Thyroid gland (tissue), 4 donors: Measurements from ENCODE around the gene CLMP. TPM values are rescaled to one million over a fixed set of nuclear protein-coding genes. Genes with fewer than 3 reads are reported as not detected.
"Not testable (repeated sequence)": the region's sequence is repeated elsewhere in the genome, so short reads cannot be mapped to it uniquely, and the experiment has no call there.

Experiments used
- DNase-seq, 2 donors: peaks; one replicate each; pipeline ENCODE4 v3.0.0-alpha.2; 2019
- H3K27ac ChIP-seq, 3 donors: fragments of 200-600 bp; sonication (generic); 1 replicate in 2 of 3; 2 replicates in 1 of 3; pipeline ENCODE4 v1.5.1; 2016 to 2019; ENCODE audit warnings: mild to moderate bottlenecking in 1 of 3, moderate library complexity in 1 of 3
- H3K27me3 ChIP-seq: fragments of 200-600 bp; sonication (generic); one replicate; pipeline ENCODE4 v1.5.1; 2019
- H3K36me3 ChIP-seq, 2 donors: fragments of 200-600 bp; sonication (generic); one replicate each; pipeline ENCODE4 v1.5.1; 2016 to 2019
- H3K4me1 ChIP-seq, 2 donors: fragments of 200-600 bp; sonication (generic); one replicate each; pipeline ENCODE4 v1.5.1; 2017 to 2019
- H3K4me3 ChIP-seq, 3 donors: fragments of 200-600 bp; sonication (generic); replicated peaks in 1 of 3; 1 replicate in 2 of 3; 2 replicates in 1 of 3; pipeline ENCODE4 v1.5.1; 2016; ENCODE audit warnings: mild to moderate bottlenecking in 1 of 3
- H3K9me3 ChIP-seq: fragments of 200-600 bp; sonication (generic); one replicate; pipeline ENCODE4 v1.5.1; 2017
- CTCF ChIP-seq, 6 experiments: fragments of 200-600 bp in 3 of 6; fragments of 450-650 bp in 3 of 6; sonication (generic) in 3 of 6; IDR thresholded peaks; one replicate each; pipeline ENCODE4 v1.5.1; 2016 to 2019; ENCODE audit warnings: antibody characterized with exemption in 6 of 6, mild to moderate bottlenecking in 2 of 6, inconsistent platforms in 1 of 6, moderate library complexity in 1 of 6
- POLR2A ChIP-seq, 2 donors: fragments of 450-650 bp; IDR thresholded peaks; one replicate each; pipeline ENCODE4 v1.6.1; 2017; ENCODE audit warnings: antibody characterized with exemption in 2 of 2, mild to moderate bottlenecking in 2 of 2, moderate library complexity in 1 of 2
- WGBS, 2 donors: methylation state at CpG; one replicate each; pipeline ENCODE4 v1.1.5; 2017; 5-methylcytosine and 5-hydroxymethylcytosine counted together
- intact Hi-C: fragments of 100-400 bp; cut with DNase I; formaldehyde crosslinking; loops from one replicate; pipeline ENCODE4 v1.15.1; 2023
- total RNA-seq, 4 donors: library from RNA; depleted of rRNA; stranded (reverse); fragments of >200 nt; gene quantifications; one replicate each; pipeline ENCODE4 v1.2.3, GENCODE V29; 2016

Gene CLMP
- total RNA-seq, 4 donors from 2014 or later, result 4.9 to 13.2 (median 9.3) TPM

- H3K27ac ChIP-seq, result peak overlapping the region; percentile 40 to 50 (median 48)
- no peaks in the 10 kb centered on the region for H3K36me3 ChIP-seq
- no peaks in the 10 kb centered on the region for H3K9me3 ChIP-seq
- intact Hi-C loops, result loop anchor here (10.0 kb wide), 1 partner anchor 384 kb away; no protein-coding TSS in a partner anchor
- DNase-seq, result peak; percentile 81 to 82
- peaks cover 10 to 22% of the 10 kb centered on the region in 2 donors for H3K4me1 ChIP-seq
- 44 to 47% methylated on average over 7 of the region's 7 CpGs for WGBS, 2 donors
- TF ChIP-seq CTCF (IDR thresholded peaks at IDR 0.05) (no peak), POLR2A (IDR thresholded peaks at IDR 0.05) (no peak)
- H3K4me3 ChIP-seq, result no peak overlapping the region
- no peaks in the 10 kb centered on the region for H3K27me3 ChIP-seq
Measured at GRCh38 chr11:123100379-123101085, 94.5 kb downstream of the CLMP start.

- intact Hi-C loops, result no loop called here
- no peak overlapping the region for H3K4me3 ChIP-seq
- no peaks in the 10 kb centered on the region for H3K27me3 ChIP-seq
- TF ChIP-seq CTCF (IDR thresholded peaks at IDR 0.05) (no peak), POLR2A (IDR thresholded peaks at IDR 0.05) (no peak)
- DNase-seq, result no peak
- H3K4me1 ChIP-seq, result peaks cover 10 to 22% of the 10 kb centered on the region in 2 donors
- 86 to 87% methylated on average over 3 of the region's 3 CpGs for WGBS, 2 donors
- H3K36me3 ChIP-seq, result no peaks in the 10 kb centered on the region
- no peak overlapping the region for H3K27ac ChIP-seq
- H3K9me3 ChIP-seq, result no peaks in the 10 kb centered on the region
Measured at GRCh38 chr11:123098990-123099389, 96.1 kb downstream of the CLMP start.

GRCh38 chr11:123093739-123094138 lies 101.3 kb downstream of the CLMP start:
- TF ChIP-seq CTCF (IDR thresholded peaks at IDR 0.05), result no peak
- TF ChIP-seq POLR2A (IDR thresholded peaks at IDR 0.05), result no peak
- Histone ChIP-seq H3K27ac (no peak overlapping the region), H3K4me1 (no peaks in the 10 kb centered on the region), H3K36me3 (no peaks in the 10 kb centered on the region), H3K4me3 (no peak overlapping the region), H3K27me3 (no peaks in the 10 kb centered on the region), H3K9me3 (no peaks in the 10 kb centered on the region)
- intact Hi-C loops, result no loop called here
- WGBS, 2 donors, result 95 to 99% methylated on average over 3 of the region's 3 CpGs
- DNase-seq, result no peak

DNA sequence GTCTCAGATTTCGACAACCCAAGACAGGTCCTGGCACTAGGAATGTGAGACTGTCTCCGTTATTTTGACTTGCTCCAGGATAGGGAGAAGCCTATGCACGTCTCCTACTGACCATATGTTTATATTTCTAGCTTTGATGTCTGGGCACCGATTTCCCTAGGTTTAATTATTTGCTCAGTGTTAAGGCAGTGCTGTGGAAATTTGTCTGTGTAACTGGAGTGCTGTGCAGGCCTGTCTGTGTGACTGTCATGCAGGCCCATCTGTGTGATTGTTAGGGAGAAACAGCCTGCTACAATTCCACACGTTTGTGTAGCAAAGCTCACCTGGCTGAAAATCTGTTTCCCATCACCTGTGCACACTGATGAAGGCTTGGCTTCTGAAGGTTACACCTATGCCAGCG lies 103.5 kb downstream of the CLMP start:
- TF ChIP-seq POLR2A (IDR thresholded peaks at IDR 0.05) (no peak), CTCF (IDR thresholded peaks at IDR 0.05) (no peak)
- Histone ChIP-seq H3K4me3 (no peak overlapping the region), H3K27ac (no peak overlapping the region), H3K36me3 (no peaks in the 10 kb centered on the region), H3K27me3 (no peaks in the 10 kb centered on the region), H3K4me1 (peaks cover 0 to 2% of the 10 kb centered on the region in 2 donors), H3K9me3 (no peaks in the 10 kb centered on the region)
- intact Hi-C loops, result no loop called here
- DNase-seq, result no peak
- WGBS, 2 donors, result 81 to 84% methylated on average over 6 of the region's 6 CpGs

DNA sequence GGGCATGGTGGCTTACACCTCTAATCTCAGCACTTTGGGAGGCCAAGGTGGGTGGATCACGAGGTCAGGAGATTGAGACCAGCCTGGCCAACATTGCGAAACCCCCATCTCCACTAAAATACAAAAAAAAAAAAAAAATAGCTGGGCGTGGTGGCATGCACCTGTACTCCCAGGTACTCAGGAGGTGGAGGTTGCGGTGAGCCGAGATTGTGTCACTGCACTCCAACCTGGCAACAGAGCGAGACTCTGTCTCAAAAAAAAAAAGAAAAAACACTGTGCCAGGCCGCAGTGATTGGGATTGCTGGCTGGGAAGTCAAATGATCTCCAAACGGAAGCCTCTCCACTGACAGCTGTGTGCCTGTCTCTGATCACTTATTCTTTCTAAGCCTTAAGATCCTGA lies 104.9 kb downstream of the CLMP start:
- 94 to 95% methylated on average over 8 of the region's 8 CpGs for WGBS, 2 donors
- H3K27ac ChIP-seq, H3K9me3 ChIP-seq, DNase-seq, H3K36me3 ChIP-seq, H3K4me3 ChIP-seq, H3K27me3 ChIP-seq, intact Hi-C loops: not testable (repeated sequence)
- peaks cover 0 to 10% of the 10 kb centered on the region in 2 donors for H3K4me1 ChIP-seq

DNA sequence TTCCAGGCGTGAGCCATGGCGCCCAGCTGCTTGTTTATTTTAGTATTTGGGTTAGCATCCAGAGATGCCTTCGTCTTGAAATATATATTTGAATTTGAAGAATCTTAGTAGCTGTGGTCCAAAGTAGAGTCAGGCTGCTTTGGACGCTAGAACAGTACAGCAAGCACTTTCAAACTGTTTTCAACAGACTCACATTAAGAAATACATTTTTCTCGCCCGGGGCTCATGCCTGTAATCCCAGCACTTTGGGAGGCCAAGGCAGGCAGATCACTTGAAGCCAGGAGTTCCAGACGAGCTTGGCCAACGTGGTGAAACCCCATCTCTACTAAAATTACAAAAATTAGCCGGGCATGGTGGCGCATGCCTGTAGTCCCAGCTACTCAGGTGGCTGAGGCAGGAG lies 106.2 kb downstream of the CLMP start:
- WGBS, 2 donors, result 67 to 77% methylated on average over 9 to 10 of the region's 10 CpGs
- not testable (repeated sequence) for H3K27ac ChIP-seq, H3K27me3 ChIP-seq

GRCh38 chr11:123087657-123088056 lies 107.4 kb downstream of the CLMP start:
- H3K36me3 ChIP-seq, H3K9me3 ChIP-seq, H3K27ac ChIP-seq, H3K4me3 ChIP-seq, intact Hi-C loops, H3K27me3 ChIP-seq, DNase-seq: not testable (repeated sequence)
- WGBS, 2 donors, result 88 to 96% methylated on average over 5 of the region's 5 CpGs
- H3K4me1 ChIP-seq, result peaks cover 0 to 10% of the 10 kb centered on the region in 2 donors

More for the DNA sequence above, 106.2 kb downstream of the CLMP start:
- DNase-seq, H3K9me3 ChIP-seq, H3K4me3 ChIP-seq, intact Hi-C loops, H3K36me3 ChIP-seq: not testable (repeated sequence)
- H3K4me1 ChIP-seq, result peaks cover 0 to 10% of the 10 kb centered on the region in 2 donors
